ENCODE results near the gene UFD1.
"Not testable (repeated sequence)": the region's sequence is repeated elsewhere in the genome, so short reads cannot be mapped to it uniquely, and the experiment has no call there.

UFD1 gene

GRCh38 chr22:19451570-19451969 is 27.4 kb downstream of the UFD1 start:
- in situ Hi-C loops (cut with MboI; ENCODE audit: low sequenced_read_pairs) = no loop called here

GRCh38 chr22:19450363-19451175 is 28.4 kb downstream of the UFD1 start:
- in situ Hi-C loops (cut with MboI; ENCODE audit: low sequenced_read_pairs) = no loop called here

- in situ Hi-C loops (cut with MboI; ENCODE audit: low sequenced_read_pairs) = no loop called here
These were observed 29.6 kb downstream of the UFD1 start for GRCh38 chr22:19449422-19449767.

GRCh38 chr22:19448739-19449421 is 30.1 kb downstream of the UFD1 start:
- in situ Hi-C loops (cut with MboI; ENCODE audit: low sequenced_read_pairs) = no loop called here

GRCh38 chr22:19448076-19448607 is 30.9 kb downstream of the UFD1 start:
- in situ Hi-C loops (cut with MboI; ENCODE audit: low sequenced_read_pairs) = no loop called here

- in situ Hi-C loops (cut with MboI; ENCODE audit: low sequenced_read_pairs) = no loop called here
These were observed 31.5 kb downstream of the UFD1 start, which contains the start of gene C22orf39 for GRCh38 chr22:19447330-19448075. TSS of gene C22orf39 (minus strand) at chr22:19447711. CDS start at chr22:19447688, 23 bp downstream.

GRCh38 chr22:19446603-19447329 is 32.2 kb downstream of the UFD1 start:
- in situ Hi-C loops (cut with MboI; ENCODE audit: low sequenced_read_pairs) = no loop called here

GRCh38 chr22:19445279-19445982 is 33.6 kb downstream of the UFD1 start:
- in situ Hi-C loops (cut with MboI; ENCODE audit: low sequenced_read_pairs) = not testable (repeated sequence)

- in situ Hi-C loops (cut with MboI; ENCODE audit: low sequenced_read_pairs) = no loop called here
These were observed 35.3 kb downstream of the UFD1 start for GRCh38 chr22:19443544-19444211.

- in situ Hi-C loops (cut with MboI; ENCODE audit: low sequenced_read_pairs) = no loop called here
These were observed 36.8 kb downstream of the UFD1 start for GRCh38 chr22:19442166-19442565.

GRCh38 chr22:19440411-19441195 is 38.4 kb downstream of the UFD1 start:
- in situ Hi-C loops (cut with MboI; ENCODE audit: low sequenced_read_pairs) = no loop called here

GRCh38 chr22:19438298-19438697 is 40.7 kb downstream of the UFD1 start:
- in situ Hi-C loops (cut with MboI; ENCODE audit: low sequenced_read_pairs) = loop anchor here (10.0 kb wide), 1 partner anchor 63 kb away; no protein-coding TSS in a partner anchor

- in situ Hi-C loops (cut with MboI; ENCODE audit: low sequenced_read_pairs) = loop anchor here (10.0 kb wide), 1 partner anchor 62 kb away; no protein-coding TSS in a partner anchor
These were observed 42.4 kb downstream of the UFD1 start for GRCh38 chr22:19436444-19437161.

- in situ Hi-C loops (cut with MboI; ENCODE audit: low sequenced_read_pairs) = loop anchor here (10.0 kb wide), 1 partner anchor 60 kb away; no protein-coding TSS in a partner anchor
These were observed 44.0 kb downstream of the UFD1 start for GRCh38 chr22:19434829-19435580.

GRCh38 chr22:19434401-19434800 is 44.6 kb downstream of the UFD1 start:
- in situ Hi-C loops (cut with MboI; ENCODE audit: low sequenced_read_pairs) = loop anchor here (10.0 kb wide), 1 partner anchor 60 kb away; no protein-coding TSS in a partner anchor

GRCh38 chr22:19432133-19432851 is 46.7 kb downstream of the UFD1 start, which contains the start of gene MRPL40:
TSS of gene MRPL40 (plus strand) at chr22:19432545. CDS start at chr22:19432555, 10 bp downstream.
- in situ Hi-C loops (cut with MboI; ENCODE audit: low sequenced_read_pairs) = loop anchor here (10.0 kb wide), 1 partner anchor 57 kb away; no protein-coding TSS in a partner anchor

Data from HL-60/S4 treated with retinoic acid at 250 ng/mL for 4 days and 3 days (cell line).